ENCODE results near the gene M6PR. TPM values are rescaled to one million over a fixed set of nuclear protein-coding genes. Genes with fewer than 3 reads are reported as not detected.

M6PR gene
- total and polyA plus RNA-seq, 2 of the 8 experiments (the other 6 are each of a cell fraction or from before 2014, with no cell fraction given) = 106 to 122 TPM

GRCh38 chr12:8996682-8997405, 47.4 kb upstream of the M6PR start (continued):
- no peak for TF ChIP-seq ZNF274 (IDR thresholded peaks at IDR 0.05; ENCODE audit: borderline replicate concordance, extremely low read depth, low read length)
- TF ChIP-seq TAF7 (optimal IDR thresholded peaks at IDR 0.05; ENCODE audit: borderline replicate concordance, low read depth, low read length) = no peak
- TF ChIP-seq RBBP5 (IDR thresholded peaks at IDR 0.05; ENCODE audit: borderline replicate concordance, low read depth, low read length) = no peak
- no peak for TF ChIP-seq EP300 (IDR thresholded peaks at IDR 0.05; ENCODE audit: borderline replicate concordance in 1 of 2, low read depth in 2 of 2, low read length in 2 of 2)
- TF ChIP-seq KDM1A (IDR thresholded peaks at IDR 0.05; ENCODE audit: borderline replicate concordance, low read length) = no peak

All from H1 (cell line).